ENCODE data around the gene SMIM1. TPM values are rescaled to one million over a fixed set of nuclear protein-coding genes. Genes with fewer than 3 reads are reported as not detected.
A peak's percentile ranks its signal among the peaks of the same experiment; 100 is the strongest.
"Not testable (repeated sequence)": the region's sequence is repeated elsewhere in the genome, so short reads cannot be mapped to it uniquely, and the experiment has no call there.

The SMIM1 gene
- total and polyA plus RNA-seq, 3 experiments from 2014 or later: 0.80 to 1.6 (median 1.1) TPM

DNA sequence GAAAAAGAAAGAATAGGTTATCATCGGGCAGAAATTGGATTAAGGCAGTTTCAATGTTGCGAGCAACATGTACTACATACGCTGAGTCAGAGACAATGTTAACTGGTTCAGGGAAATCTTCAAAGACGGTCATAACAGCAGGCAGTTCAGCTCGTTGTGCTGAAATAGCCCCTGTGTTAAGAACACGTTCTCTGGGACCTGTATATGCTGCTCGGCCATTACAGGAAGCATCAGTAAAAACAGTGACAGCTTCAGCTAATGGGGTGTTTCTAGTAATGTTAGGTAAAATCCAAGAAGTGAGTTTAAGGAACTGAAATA is 32.0 kb downstream of the SMIM1 start:
- peak overlapping the region; percentile 43 for H3K27ac ChIP-seq (ENCODE audit: low read depth, low read length)
- H3K9me3 Mint-ChIP-seq; H3K36me3 ChIP-seq (ENCODE audit: insufficient read depth, low read length); H3K4me1 ChIP-seq (ENCODE audit: insufficient read depth, low read length); DNase-seq; H3K36me3 Mint-ChIP-seq; H3K4me3 Mint-ChIP-seq; POLR2A ChIA-PET; H3K4me3 ChIP-seq (ENCODE audit: low read length); H3K27me3 ChIP-seq (ENCODE audit: insufficient read depth, low read length, poor library complexity, severe bottlenecking); H3K27ac Mint-ChIP-seq; H3K9me3 ChIP-seq (ENCODE audit: low read length); CTCF ChIA-PET; H3K4me1 Mint-ChIP-seq: not testable (repeated sequence)
- H3K27me3 Mint-ChIP-seq: peaks cover 30 to 62% of the 10 kb centered on the region in 2 donors

DNA sequence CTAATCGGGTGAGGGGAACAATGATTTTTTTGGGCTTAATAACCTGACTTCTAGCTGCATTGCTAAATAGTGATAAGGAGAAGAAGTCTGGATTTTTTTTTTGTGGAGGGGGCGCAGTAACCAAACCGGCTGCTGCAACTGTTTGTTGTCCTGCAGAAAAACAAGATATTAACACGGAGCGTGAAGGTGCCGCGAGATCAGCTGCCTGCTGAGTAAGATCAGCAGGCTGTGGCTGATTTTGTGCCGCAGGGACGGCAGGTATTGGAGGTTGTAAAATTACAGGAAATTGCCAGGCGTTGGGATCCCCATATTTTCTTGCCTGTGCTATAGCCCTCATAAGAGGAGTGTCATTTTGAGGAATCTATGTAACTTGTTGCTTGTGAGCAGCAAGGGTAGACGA is 32.5 kb downstream of the SMIM1 start:
- DNase-seq: no peak
- ChIA-PET POLR2A (no interaction called here), CTCF (no interaction called here)
- no peaks in the 10 kb centered on the region for H3K4me1 ChIP-seq (ENCODE audit: insufficient read depth, low read length)
- H3K27ac ChIP-seq (ENCODE audit: low read depth, low read length): peak overlapping the region; percentile 43
- no peaks in the 10 kb centered on the region for H3K36me3 Mint-ChIP-seq
- no peaks in the 10 kb centered on the region for H3K9me3 Mint-ChIP-seq
- H3K27ac Mint-ChIP-seq: peak overlapping the region in 1 of 8 donors; percentile 60
- peaks cover 7 to 12% (median 9%) of the 10 kb centered on the region in 3 donors for H3K4me1 Mint-ChIP-seq
- no peak overlapping the region for H3K4me3 Mint-ChIP-seq
- H3K4me3 ChIP-seq (ENCODE audit: low read length): no peak overlapping the region
- peaks cover 29 to 58% of the 10 kb centered on the region in 2 donors for H3K27me3 Mint-ChIP-seq
- no peaks in the 10 kb centered on the region for H3K9me3 ChIP-seq (ENCODE audit: low read length)
- H3K27me3 ChIP-seq (ENCODE audit: insufficient read depth, low read length, poor library complexity, severe bottlenecking): no peaks in the 10 kb centered on the region
- no peaks in the 10 kb centered on the region for H3K36me3 ChIP-seq (ENCODE audit: insufficient read depth, low read length)

DNA sequence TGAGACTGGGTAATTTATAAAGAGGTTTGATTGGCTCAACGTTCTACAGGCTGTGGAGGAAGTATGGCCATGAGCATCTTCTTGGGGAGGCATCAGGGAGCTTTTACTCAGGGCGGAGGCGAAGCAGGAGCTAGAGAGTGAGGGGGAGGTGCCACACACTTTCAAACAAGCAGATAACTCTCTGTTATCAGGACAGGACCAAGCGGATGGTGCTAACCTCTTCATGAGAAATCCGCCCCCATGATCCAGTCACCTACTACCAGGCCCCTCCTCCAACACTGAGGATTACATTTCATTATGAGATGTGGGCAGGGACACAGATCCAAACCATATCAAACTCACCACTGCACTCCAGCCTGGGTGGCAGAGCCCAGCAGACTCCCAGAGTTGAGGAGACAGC is 35.2 kb downstream of the SMIM1 start:
- no peak overlapping the region for H3K4me3 Mint-ChIP-seq
- H3K27ac Mint-ChIP-seq: peak overlapping the region in 2 of 8 donors; percentile 43 to 75
- CTCF ChIA-PET: no interaction called here

DNA sequence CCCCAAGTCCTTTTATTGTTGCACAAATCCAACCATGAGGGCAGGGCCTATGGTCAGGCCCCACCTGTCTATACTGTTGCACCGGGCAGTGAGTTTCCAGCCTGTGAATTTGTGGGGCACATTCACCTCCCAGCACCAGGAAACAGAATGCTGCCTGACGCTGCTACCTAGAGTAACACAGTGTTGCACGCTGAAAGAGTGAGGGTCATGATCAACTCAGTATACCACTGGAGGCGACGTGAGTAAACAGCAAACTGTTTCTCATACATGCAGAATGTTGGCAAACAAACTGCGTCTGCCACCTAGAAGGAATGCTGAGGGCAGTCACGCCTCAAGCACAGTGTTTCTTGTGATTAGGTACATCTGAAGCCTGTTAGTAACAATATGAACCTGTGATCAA is 37.1 kb downstream of the SMIM1 start:
- Mint-ChIP-seq H3K4me1 (peaks cover 5 to 9% (median 9%) of the 10 kb centered on the region in 3 donors), H3K4me3 (peak overlapping the region in 1 of 7 donors; percentile 24), H3K27ac (peak overlapping the region in 6 of 8 donors; percentile 44 to 87 (median 62)), H3K27me3 (peaks cover 6 to 19% of the 10 kb centered on the region in 2 donors), H3K9me3 (no peaks in the 10 kb centered on the region), H3K36me3 (peaks cover 0 to 10% (median 1%) of the 10 kb centered on the region in 3 donors)
- H3K4me1 ChIP-seq (ENCODE audit: insufficient read depth, low read length): no peaks in the 10 kb centered on the region
- peaks cover 5% of the 10 kb centered on the region for H3K36me3 ChIP-seq (ENCODE audit: insufficient read depth, low read length)
- POLR2A ChIA-PET: no interaction called here
- H3K27me3 ChIP-seq (ENCODE audit: insufficient read depth, low read length, poor library complexity, severe bottlenecking): no peaks in the 10 kb centered on the region
- DNase-seq: no peak
- H3K27ac ChIP-seq (ENCODE audit: low read depth, low read length): no peak overlapping the region
- CTCF ChIA-PET: no interaction called here
- no peak overlapping the region for H3K4me3 ChIP-seq (ENCODE audit: low read length)
- H3K9me3 ChIP-seq (ENCODE audit: low read length): no peaks in the 10 kb centered on the region

More for the DNA sequence above, 35.2 kb downstream of the SMIM1 start:
- no peak for DNase-seq
- Histone ChIP-seq H3K27me3 (ENCODE audit: insufficient read depth, low read length, poor library complexity, severe bottlenecking) (no peaks in the 10 kb centered on the region), H3K9me3 (ENCODE audit: low read length) (no peaks in the 10 kb centered on the region), H3K4me1 (ENCODE audit: insufficient read depth, low read length) (no peaks in the 10 kb centered on the region), H3K36me3 (ENCODE audit: insufficient read depth, low read length) (no peaks in the 10 kb centered on the region), H3K4me3 (ENCODE audit: low read length) (no peak overlapping the region), H3K27ac (ENCODE audit: low read depth, low read length) (no peak overlapping the region)
- peaks cover 0 to 1% (median 0%) of the 10 kb centered on the region in 3 donors for H3K36me3 Mint-ChIP-seq
- POLR2A ChIA-PET: no interaction called here
- H3K9me3 Mint-ChIP-seq: no peaks in the 10 kb centered on the region
- H3K27me3 Mint-ChIP-seq: peaks cover 14 to 33% of the 10 kb centered on the region in 2 donors
- H3K4me1 Mint-ChIP-seq: peaks cover 5 to 9% (median 9%) of the 10 kb centered on the region in 3 donors

DNA sequence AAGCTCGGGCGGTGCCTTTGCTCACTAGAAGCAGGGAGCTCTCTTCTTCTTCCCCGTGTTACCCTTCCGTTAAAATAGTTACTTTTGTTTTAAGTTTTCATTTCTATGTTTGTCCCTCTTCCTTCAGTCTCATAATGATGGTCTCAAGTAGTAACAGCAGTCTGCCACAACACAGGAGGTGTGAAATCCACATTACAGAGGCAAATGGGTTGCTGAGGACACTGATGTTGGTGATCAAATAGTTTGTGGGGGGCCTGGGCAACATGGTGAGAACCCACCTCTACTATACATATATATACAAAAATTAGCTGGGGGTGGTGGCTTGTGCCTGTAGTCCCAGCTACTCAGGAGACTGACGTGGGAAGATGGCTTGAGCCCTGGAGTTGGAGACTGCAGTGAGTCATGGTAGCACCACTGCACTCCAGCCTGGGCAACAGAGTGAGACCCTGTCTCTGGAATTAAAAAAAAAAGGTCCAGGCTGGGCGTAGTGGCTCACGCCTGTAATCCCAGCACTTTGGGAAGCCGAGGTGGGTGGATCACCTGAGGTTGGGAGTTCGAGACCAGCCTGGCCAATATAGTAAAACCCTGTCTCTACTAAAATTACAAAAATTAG is 37.7 kb downstream of the SMIM1 start:
- H3K9me3 Mint-ChIP-seq; H3K4me1 ChIP-seq (ENCODE audit: insufficient read depth, low read length); CTCF ChIA-PET; H3K4me3 ChIP-seq (ENCODE audit: low read length); H3K27me3 ChIP-seq (ENCODE audit: insufficient read depth, low read length, poor library complexity, severe bottlenecking); H3K36me3 ChIP-seq (ENCODE audit: insufficient read depth, low read length); H3K9me3 ChIP-seq (ENCODE audit: low read length); H3K4me1 Mint-ChIP-seq; POLR2A ChIA-PET; H3K27ac ChIP-seq (ENCODE audit: low read depth, low read length): not testable (repeated sequence)
- Mint-ChIP-seq H3K27ac (peak overlapping the region in 6 of 8 donors; percentile 44 to 87 (median 62)), H3K4me3 (peak overlapping the region in 4 of 7 donors; percentile 4 to 49 (median 32)), H3K36me3 (peaks cover 0 to 16% (median 3%) of the 10 kb centered on the region in 3 donors), H3K27me3 (peaks cover 7 to 14% of the 10 kb centered on the region in 2 donors)
- DNase-seq: peak in 1 of 5 donors; percentile 60

DNA sequence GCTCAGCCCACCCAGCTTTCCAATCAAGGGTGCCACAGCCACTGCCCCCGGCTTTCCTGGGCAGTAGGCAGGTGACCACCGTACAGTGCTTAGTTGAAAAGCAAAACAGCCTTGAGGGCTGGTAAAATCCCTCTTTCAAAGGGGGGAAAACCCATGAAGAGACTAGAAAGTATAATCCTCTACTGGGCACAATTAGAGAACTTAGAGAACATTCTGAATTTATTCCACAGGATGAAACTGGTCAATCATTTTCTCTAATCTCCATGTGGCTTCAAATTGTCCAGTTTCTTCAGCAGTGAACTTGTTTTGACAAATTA is 39.0 kb downstream of the SMIM1 start:
- Mint-ChIP-seq H3K36me3 (peaks cover 0 to 27% (median 3%) of the 10 kb centered on the region in 3 donors), H3K27me3 (peaks cover 5 to 8% of the 10 kb centered on the region in 2 donors), H3K4me1 (peaks cover 5 to 9% (median 9%) of the 10 kb centered on the region in 3 donors), H3K4me3 (no peak overlapping the region), H3K9me3 (no peaks in the 10 kb centered on the region), H3K27ac (peak overlapping the region in 2 of 8 donors; percentile 40 to 61)
- no peaks in the 10 kb centered on the region for H3K9me3 ChIP-seq (ENCODE audit: low read length)
- POLR2A ChIA-PET: no interaction called here
- H3K27ac ChIP-seq (ENCODE audit: low read depth, low read length): no peak overlapping the region
- no peaks in the 10 kb centered on the region for H3K27me3 ChIP-seq (ENCODE audit: insufficient read depth, low read length, poor library complexity, severe bottlenecking)
- CTCF ChIA-PET: no interaction called here
- H3K4me1 ChIP-seq (ENCODE audit: insufficient read depth, low read length): no peaks in the 10 kb centered on the region
- H3K4me3 ChIP-seq (ENCODE audit: low read length): no peak overlapping the region
- no peak for DNase-seq
- H3K36me3 ChIP-seq (ENCODE audit: insufficient read depth, low read length): peaks cover 5% of the 10 kb centered on the region

DNA sequence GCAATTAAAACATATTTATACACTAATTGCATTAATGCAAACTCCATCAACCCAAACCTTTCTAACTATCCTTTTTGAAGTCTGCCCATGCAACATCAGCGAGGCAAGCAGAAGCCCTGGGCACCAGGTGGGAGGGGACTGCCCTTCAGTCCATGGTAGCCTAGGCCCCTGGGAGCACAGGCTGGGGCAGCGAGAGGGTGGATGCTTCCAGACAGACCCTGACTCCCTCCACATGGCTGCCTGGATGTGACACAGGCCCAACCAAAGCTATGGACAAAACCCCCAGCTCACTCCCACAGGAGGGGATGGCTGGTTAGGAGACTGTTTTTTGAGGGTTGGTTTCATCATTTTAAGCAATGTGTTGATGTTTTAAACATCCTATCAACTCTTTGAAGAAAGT is 41.5 kb downstream of the SMIM1 start:
- H3K4me1 ChIP-seq (ENCODE audit: insufficient read depth, low read length): no peaks in the 10 kb centered on the region
- no peak overlapping the region for H3K27ac Mint-ChIP-seq
- no peak overlapping the region for H3K27ac ChIP-seq (ENCODE audit: low read depth, low read length)
- CTCF ChIA-PET: no interaction called here
- H3K27me3 Mint-ChIP-seq: peaks cover 0 to 1% of the 10 kb centered on the region in 2 donors
- H3K36me3 Mint-ChIP-seq: peaks cover 0 to 41% (median 7%) of the 10 kb centered on the region in 3 donors
- no peaks in the 10 kb centered on the region for H3K9me3 Mint-ChIP-seq
- no peaks in the 10 kb centered on the region for H3K9me3 ChIP-seq (ENCODE audit: low read length)
- POLR2A ChIA-PET: no interaction called here
- H3K27me3 ChIP-seq (ENCODE audit: insufficient read depth, low read length, poor library complexity, severe bottlenecking): no peaks in the 10 kb centered on the region
- H3K4me1 Mint-ChIP-seq: peaks cover 5 to 9% (median 9%) of the 10 kb centered on the region in 3 donors
- peaks cover 5% of the 10 kb centered on the region for H3K36me3 ChIP-seq (ENCODE audit: insufficient read depth, low read length)
- H3K4me3 ChIP-seq (ENCODE audit: low read length): no peak overlapping the region
- no peak overlapping the region for H3K4me3 Mint-ChIP-seq
- no peak for DNase-seq

DNA sequence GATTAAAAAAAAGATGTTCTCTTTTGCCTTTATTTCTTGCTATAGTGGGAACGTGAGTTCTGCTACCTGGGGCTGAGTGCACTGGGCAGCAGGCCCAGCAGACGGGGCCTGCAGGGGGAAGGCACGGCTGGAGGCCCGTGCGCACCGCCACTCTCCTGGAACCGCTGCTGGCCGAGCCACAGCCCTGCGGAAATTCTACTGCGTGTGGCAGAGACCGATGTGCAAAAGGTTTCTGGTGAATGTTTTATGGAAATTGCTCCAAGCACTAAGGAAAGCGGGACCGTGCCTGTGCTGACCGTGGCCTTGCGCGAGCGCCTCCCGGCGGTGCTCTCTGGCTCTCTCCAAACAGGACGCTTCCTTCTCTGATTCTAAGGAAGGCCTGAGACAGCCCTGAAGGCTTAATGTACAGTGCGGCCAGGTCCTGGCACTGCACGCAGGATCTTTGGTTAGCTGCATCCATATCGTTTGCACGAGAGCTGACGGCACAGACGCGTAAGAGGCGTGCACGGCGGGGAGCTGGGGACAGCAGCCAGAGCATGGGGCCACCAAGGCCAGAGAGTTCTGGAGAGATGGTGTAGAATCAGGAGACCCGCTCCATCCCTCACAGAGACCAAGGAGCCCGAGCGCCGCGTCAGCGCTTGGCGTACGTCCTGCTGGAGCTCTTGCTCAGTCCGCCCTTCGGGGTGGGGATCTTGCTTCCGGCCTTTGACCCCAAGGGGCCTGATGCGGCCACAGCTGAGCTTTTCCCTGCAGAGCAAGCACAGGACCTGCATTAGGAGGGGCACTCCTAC is 42.4 kb downstream of the SMIM1 start:
- no peak for DNase-seq
- Histone ChIP-seq H3K27ac (ENCODE audit: low read depth, low read length) (no peak overlapping the region), H3K4me1 (ENCODE audit: insufficient read depth, low read length) (no peaks in the 10 kb centered on the region), H3K36me3 (ENCODE audit: insufficient read depth, low read length) (peaks cover 8% of the 10 kb centered on the region), H3K4me3 (ENCODE audit: low read length) (no peak overlapping the region), H3K27me3 (ENCODE audit: insufficient read depth, low read length, poor library complexity, severe bottlenecking) (no peaks in the 10 kb centered on the region), H3K9me3 (ENCODE audit: low read length) (no peaks in the 10 kb centered on the region)
- Mint-ChIP-seq H3K4me3 (no peak overlapping the region), H3K9me3 (no peaks in the 10 kb centered on the region), H3K27me3 (peaks cover 0 to 1% of the 10 kb centered on the region in 2 donors), H3K36me3 (peaks cover 0 to 50% (median 11%) of the 10 kb centered on the region in 3 donors), H3K4me1 (peaks cover 4 to 6% (median 4%) of the 10 kb centered on the region in 3 donors), H3K27ac (peak overlapping the region in 1 of 8 donors; percentile 14)
- POLR2A ChIA-PET: no interaction called here
- CTCF ChIA-PET: no interaction called here
